ENCODE results near the gene MUC13. TPM values are rescaled to one million over a fixed set of nuclear protein-coding genes. Genes with fewer than 3 reads are reported as not detected.

The MUC13 gene
- total RNA-seq, 1 donor: not detected

DNA sequence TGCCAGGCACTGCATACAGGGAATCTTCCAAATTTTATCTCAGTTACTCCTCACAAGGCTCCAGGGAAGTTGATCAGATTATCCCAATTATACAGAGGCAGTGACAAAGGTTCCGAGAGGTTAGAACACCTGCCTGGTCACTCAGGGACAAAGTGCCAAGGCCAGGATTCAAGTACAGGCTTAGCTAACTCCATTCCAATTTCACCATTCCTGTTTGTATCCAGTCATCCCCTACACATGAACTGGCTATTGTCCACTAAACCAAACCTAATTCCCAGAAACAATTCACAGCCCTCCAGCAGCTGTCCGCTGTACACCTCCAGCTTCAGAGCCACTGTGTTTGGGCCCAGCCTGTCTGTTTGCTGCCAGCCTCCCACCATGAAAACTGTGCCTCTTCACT lies 16.0 kb downstream of the MUC13 start:
- Histone ChIP-seq H3K79me2 (ENCODE audit: insufficient read depth, low read length) (no peaks in the 10 kb centered on the region), H3K27me3 (ENCODE audit: insufficient read depth, low read length) (no peaks in the 10 kb centered on the region), H3K27ac (ENCODE audit: low read depth, low read length) (no peak overlapping the region), H3K4me1 (ENCODE audit: insufficient read depth, low read length) (no peaks in the 10 kb centered on the region), H3K4me3 (ENCODE audit: insufficient read depth, low read length) (no peak overlapping the region), H4K20me1 (ENCODE audit: insufficient read depth, low read length) (no peaks in the 10 kb centered on the region), H3K9me3 (ENCODE audit: low read depth, low read length) (no peaks in the 10 kb centered on the region), H2AFZ (ENCODE audit: low read length) (no peak overlapping the region), H3K36me3 (ENCODE audit: insufficient read depth, low read length) (no peaks in the 10 kb centered on the region), H3K4me2 (ENCODE audit: insufficient read depth, low read length) (no peak overlapping the region)
- DNase-seq (ENCODE audit: insufficient read length, low spot score, missing footprints): no peak
- TF ChIP-seq, protein P1, sequence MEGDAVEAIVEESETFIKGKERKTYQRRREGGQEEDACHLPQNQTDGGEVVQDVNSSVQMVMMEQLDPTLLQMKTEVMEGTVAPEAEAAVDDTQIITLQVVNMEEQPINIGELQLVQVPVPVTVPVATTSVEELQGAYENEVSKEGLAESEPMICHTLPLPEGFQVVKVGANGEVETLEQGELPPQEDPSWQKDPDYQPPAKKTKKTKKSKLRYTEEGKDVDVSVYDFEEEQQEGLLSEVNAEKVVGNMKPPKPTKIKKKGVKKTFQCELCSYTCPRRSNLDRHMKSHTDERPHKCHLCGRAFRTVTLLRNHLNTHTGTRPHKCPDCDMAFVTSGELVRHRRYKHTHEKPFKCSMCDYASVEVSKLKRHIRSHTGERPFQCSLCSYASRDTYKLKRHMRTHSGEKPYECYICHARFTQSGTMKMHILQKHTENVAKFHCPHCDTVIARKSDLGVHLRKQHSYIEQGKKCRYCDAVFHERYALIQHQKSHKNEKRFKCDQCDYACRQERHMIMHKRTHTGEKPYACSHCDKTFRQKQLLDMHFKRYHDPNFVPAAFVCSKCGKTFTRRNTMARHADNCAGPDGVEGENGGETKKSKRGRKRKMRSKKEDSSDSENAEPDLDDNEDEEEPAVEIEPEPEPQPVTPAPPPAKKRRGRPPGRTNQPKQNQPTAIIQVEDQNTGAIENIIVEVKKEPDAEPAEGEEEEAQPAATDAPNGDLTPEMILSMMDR (IDR thresholded peaks at IDR 0.05; ENCODE audit: extremely low read depth, low read depth, low read length): no peak

DNA sequence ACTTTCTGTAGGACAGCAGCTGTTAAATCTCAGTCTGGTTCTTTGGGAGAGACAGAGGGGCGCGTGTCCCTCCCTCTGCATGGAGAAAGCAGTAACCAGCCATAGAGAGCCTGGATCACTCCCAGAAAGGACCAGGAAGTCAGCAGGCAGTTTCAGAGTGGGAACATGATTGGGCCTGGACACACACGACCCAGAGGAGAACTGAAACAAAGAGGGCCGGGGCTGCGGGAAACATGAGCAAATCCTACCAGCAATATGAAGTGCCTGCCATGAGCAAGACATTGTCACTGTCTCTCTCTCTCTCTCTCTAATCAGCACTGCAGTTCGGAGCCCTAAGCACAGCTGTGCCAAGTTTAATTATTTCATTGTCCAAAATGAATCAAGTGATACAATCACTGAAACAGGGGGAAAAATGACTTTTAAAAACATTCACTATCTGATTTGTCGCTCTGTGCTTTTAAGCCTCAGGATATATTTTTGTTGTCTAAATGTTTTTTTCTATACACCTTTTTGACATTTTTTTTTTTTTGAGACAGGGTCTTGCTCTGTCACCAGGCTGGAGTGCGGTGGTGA lies 17.6 kb downstream of the MUC13 start:
- Histone ChIP-seq H3K9me3 (ENCODE audit: low read depth, low read length) (no peaks in the 10 kb centered on the region), H3K4me3 (ENCODE audit: insufficient read depth, low read length) (no peak overlapping the region), H3K27me3 (ENCODE audit: insufficient read depth, low read length) (peaks cover 6% of the 10 kb centered on the region), H3K27ac (ENCODE audit: low read depth, low read length) (no peak overlapping the region), H3K4me1 (ENCODE audit: insufficient read depth, low read length) (no peaks in the 10 kb centered on the region), H3K4me2 (ENCODE audit: insufficient read depth, low read length) (no peak overlapping the region), H4K20me1 (ENCODE audit: insufficient read depth, low read length) (no peaks in the 10 kb centered on the region), H3K36me3 (ENCODE audit: insufficient read depth, low read length) (no peaks in the 10 kb centered on the region), H3K79me2 (ENCODE audit: insufficient read depth, low read length) (no peaks in the 10 kb centered on the region), H2AFZ (ENCODE audit: low read length) (no peak overlapping the region)
- TF ChIP-seq, protein P1 (IDR thresholded peaks at IDR 0.05; ENCODE audit: extremely low read depth, low read depth, low read length): no peak
- no peak for DNase-seq (ENCODE audit: insufficient read length, low spot score, missing footprints)

DNA sequence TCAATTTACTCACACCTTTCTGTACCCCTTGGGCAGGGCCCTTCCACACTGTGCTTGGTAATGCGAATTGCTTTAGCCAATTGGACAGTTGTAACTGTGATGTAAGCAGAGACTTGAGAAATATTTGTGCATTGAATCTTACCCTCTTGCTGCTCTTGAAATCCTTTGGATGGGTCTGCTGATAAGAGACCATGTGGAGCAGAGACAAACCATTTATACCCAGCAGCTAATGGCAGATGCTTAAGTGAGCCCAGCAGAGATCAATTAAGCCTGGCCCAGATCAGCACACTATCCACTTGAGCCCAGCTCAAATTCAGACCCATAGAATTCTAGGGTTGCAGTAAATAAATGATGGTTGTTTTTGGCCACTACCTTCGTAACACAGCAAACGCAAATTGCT lies 19.3 kb downstream of the MUC13 start:
- Histone ChIP-seq H3K9me3 (ENCODE audit: low read depth, low read length) (no peaks in the 10 kb centered on the region), H3K4me3 (ENCODE audit: insufficient read depth, low read length) (no peak overlapping the region), H3K36me3 (ENCODE audit: insufficient read depth, low read length) (no peaks in the 10 kb centered on the region), H3K27ac (ENCODE audit: low read depth, low read length) (no peak overlapping the region), H3K79me2 (ENCODE audit: insufficient read depth, low read length) (no peaks in the 10 kb centered on the region), H4K20me1 (ENCODE audit: insufficient read depth, low read length) (no peaks in the 10 kb centered on the region), H3K27me3 (ENCODE audit: insufficient read depth, low read length) (peaks cover 7% of the 10 kb centered on the region), H2AFZ (ENCODE audit: low read length) (no peak overlapping the region), H3K4me2 (ENCODE audit: insufficient read depth, low read length) (no peak overlapping the region), H3K4me1 (ENCODE audit: insufficient read depth, low read length) (no peaks in the 10 kb centered on the region)
- no peak for DNase-seq (ENCODE audit: insufficient read length, low spot score, missing footprints)
- TF ChIP-seq, protein P1 (IDR thresholded peaks at IDR 0.05; ENCODE audit: extremely low read depth, low read depth, low read length): no peak

DNA sequence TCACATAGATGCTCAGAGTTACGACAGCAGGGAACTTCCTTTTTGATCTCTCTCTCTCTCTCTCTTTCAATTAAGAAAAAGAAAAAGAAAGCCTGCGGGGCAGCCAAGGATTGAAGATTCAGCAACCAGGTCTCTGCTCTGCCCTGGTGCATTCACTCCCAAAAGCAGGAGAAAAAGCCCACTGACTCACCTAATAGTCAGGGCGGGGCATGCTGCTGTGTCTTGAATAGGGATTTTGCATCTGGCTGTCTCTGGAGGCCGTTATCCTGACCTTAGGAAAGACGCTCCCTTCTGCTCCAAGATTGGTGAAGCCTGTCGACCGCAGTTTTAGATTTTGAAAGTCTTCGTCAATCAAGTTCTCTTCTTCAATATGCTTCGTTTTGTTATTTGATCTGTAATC lies 26.6 kb downstream of the MUC13 start:
- no peaks in the 10 kb centered on the region for H3K4me1 ChIP-seq (ENCODE audit: insufficient read depth, low read length)
- H3K4me2 ChIP-seq (ENCODE audit: insufficient read depth, low read length): no peak overlapping the region
- H3K79me2 ChIP-seq (ENCODE audit: insufficient read depth, low read length): no peaks in the 10 kb centered on the region
- H2AFZ ChIP-seq (ENCODE audit: low read length): no peak overlapping the region
- no peaks in the 10 kb centered on the region for H3K36me3 ChIP-seq (ENCODE audit: insufficient read depth, low read length)
- no peak overlapping the region for H3K27ac ChIP-seq (ENCODE audit: low read depth, low read length)
- H3K9me3 ChIP-seq (ENCODE audit: low read depth, low read length): no peaks in the 10 kb centered on the region
- H3K4me3 ChIP-seq (ENCODE audit: insufficient read depth, low read length): no peak overlapping the region
- no peaks in the 10 kb centered on the region for H4K20me1 ChIP-seq (ENCODE audit: insufficient read depth, low read length)
- no peak for DNase-seq (ENCODE audit: insufficient read length, low spot score, missing footprints)
- H3K27me3 ChIP-seq (ENCODE audit: insufficient read depth, low read length): peaks cover 18% of the 10 kb centered on the region
- TF ChIP-seq, protein P1 (IDR thresholded peaks at IDR 0.05; ENCODE audit: extremely low read depth, low read depth, low read length): no peak
